Stimulated activated CD4-positive, alpha-beta T cell treated with anti-CD3 and anti-CD28 coated beads, Interleukin-4, amount 100 ng/mL, for 24 hours (primary cell): ENCODE results near the gene UBE3A.

Experiments
- DNase-seq: peaks from one replicate; pipeline ENCODE4 v3.0.0-alpha.2; 2020

The UBE3A gene

GRCh38 chr15:25327686-25328085 lies 111.1 kb downstream of the UBE3A start:
- no peak for DNase-seq

GRCh38 chr15:25325187-25325586 lies 113.6 kb downstream of the UBE3A start:
- no peak for DNase-seq

- DNase-seq = no peak
Observed at GRCh38 chr15:25323420-25323819, 115.4 kb downstream of the UBE3A start.

- no peak for DNase-seq
Observed at GRCh38 chr15:25287823-25288222, 151.0 kb downstream of the UBE3A start.
